MM.1S (cell line): Measurements from ENCODE around the gene SH3BP1.

Source experiments
- EZH2 ChIP-seq: fragments of 300-600 bp; sonication (generic); optimal IDR thresholded peaks from 2 replicates; pipeline ENCODE3; 2017; ENCODE audit warnings: low read depth, mild to moderate bottlenecking, antibody characterized with exemption, low read length, mixed read lengths
- EZH2phosphoT487 ChIP-seq: fragments of 300-600 bp; sonication (generic); IDR thresholded peaks from 2 replicates; pipeline ENCODE4 v1.6.1; 2018; ENCODE audit warnings: antibody characterized with exemption, low read length
- TF ChIP-seq, protein P1 (sequence below): fragments of 300-600 bp; sonication (generic); IDR thresholded peaks from 2 replicates; pipeline ENCODE4 v1.5.1; 2016; ENCODE audit warnings: antibody characterized with exemption, low read length, mixed read lengths

DNA sequence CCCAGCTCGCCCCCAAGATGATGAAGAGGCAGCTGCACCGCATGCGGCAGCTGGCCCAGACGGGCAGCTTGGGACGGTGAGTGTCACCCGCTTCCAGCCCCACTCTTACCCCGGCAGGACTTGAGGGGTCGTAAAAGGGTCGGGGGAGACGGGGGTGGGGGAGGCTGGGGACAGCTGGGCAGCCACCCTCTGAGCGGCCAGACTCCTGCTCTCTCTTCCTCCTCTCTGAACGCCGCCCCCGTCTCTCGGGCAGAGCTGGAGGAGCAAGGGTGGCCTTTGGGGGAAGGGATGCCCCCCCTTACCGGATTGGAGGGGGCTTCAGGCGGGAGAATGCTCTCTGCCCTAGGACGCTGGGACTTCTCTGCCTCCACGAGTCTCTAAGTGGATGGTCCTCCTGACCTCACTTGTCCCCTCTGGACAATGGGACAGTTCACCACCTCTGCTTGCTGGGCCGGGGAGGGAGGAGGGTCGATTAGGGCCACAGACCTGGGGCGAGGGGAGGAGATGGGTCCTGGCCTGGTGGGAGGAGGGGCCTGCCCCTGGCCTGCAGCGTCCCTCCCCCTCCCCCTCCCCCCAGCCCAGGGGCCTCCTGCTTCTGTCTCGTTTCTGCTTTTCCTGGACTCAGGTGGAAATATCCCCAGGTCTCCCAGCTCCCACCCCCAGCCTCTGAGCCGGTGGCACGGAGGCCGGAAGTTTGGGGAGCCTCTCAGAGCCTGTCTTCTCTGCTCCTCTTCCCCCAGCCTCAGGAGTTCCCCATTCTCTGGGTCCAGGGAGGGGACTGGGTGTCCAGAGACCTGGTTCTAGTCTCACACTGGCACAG is 512 bp downstream of the SH3BP1 start:
- TF ChIP-seq, protein P1, sequence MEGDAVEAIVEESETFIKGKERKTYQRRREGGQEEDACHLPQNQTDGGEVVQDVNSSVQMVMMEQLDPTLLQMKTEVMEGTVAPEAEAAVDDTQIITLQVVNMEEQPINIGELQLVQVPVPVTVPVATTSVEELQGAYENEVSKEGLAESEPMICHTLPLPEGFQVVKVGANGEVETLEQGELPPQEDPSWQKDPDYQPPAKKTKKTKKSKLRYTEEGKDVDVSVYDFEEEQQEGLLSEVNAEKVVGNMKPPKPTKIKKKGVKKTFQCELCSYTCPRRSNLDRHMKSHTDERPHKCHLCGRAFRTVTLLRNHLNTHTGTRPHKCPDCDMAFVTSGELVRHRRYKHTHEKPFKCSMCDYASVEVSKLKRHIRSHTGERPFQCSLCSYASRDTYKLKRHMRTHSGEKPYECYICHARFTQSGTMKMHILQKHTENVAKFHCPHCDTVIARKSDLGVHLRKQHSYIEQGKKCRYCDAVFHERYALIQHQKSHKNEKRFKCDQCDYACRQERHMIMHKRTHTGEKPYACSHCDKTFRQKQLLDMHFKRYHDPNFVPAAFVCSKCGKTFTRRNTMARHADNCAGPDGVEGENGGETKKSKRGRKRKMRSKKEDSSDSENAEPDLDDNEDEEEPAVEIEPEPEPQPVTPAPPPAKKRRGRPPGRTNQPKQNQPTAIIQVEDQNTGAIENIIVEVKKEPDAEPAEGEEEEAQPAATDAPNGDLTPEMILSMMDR: no peak
- no peak for TF ChIP-seq EZH2
- TF ChIP-seq EZH2phosphoT487: no peak
